CD14-positive monocyte (primary cell): ENCODE data around the gene CBLB. TPM values are rescaled to one million over a fixed set of nuclear protein-coding genes. Genes with fewer than 3 reads are reported as not detected.

ENCODE experiments used
- DNase-seq, 3 donors: peaks; one replicate each; pipeline ENCODE4 v3.0.0-alpha.2; 2011 to 2022
- H2AFZ ChIP-seq: 2 replicates; pipeline ENCODE4 v1.6.0; 2012; ENCODE audit warnings: mild to moderate bottlenecking, low read depth, low read length, inconsistent platforms; ENCODE audit not compliant: insufficient read depth, poor library complexity, severe bottlenecking
- H3K27ac ChIP-seq, 2 donors: 1 replicate in 1 of 2; 2 replicates in 1 of 2; pipeline ENCODE4 v1.5.1; 2012 to 2013; ENCODE audit warnings: low read length in 2 of 2, control low read depth in 1 of 2, inconsistent platforms in 1 of 2, low read depth in 1 of 2, mild to moderate bottlenecking in 1 of 2
- H3K27me3 ChIP-seq, 2 donors: one replicate each; pipeline versions ENCODE4 v1.6.0 to v1.6.1; 2011 to 2013; ENCODE audit warnings: low read length in 2 of 2; ENCODE audit not compliant: control insufficient read depth in 2 of 2, insufficient read depth in 2 of 2
- H3K36me3 ChIP-seq, 2 donors: replicated peaks in 1 of 2; 1 replicate in 1 of 2; 2 replicates in 1 of 2; pipeline versions ENCODE4 v1.5.1 to v1.6.1; 2012 to 2013; ENCODE audit warnings: low read length in 2 of 2, control low read depth in 1 of 2, inconsistent platforms in 1 of 2, mild to moderate bottlenecking in 1 of 2; ENCODE audit not compliant: insufficient read depth in 2 of 2, control insufficient read depth in 1 of 2
- H3K4me1 ChIP-seq, 2 donors: 1 replicate in 1 of 2; 2 replicates in 1 of 2; pipeline versions ENCODE4 v1.5.1 to v1.6.1; 2012 to 2013; ENCODE audit warnings: low read length in 2 of 2, control low read depth in 1 of 2, inconsistent platforms in 1 of 2, mild to moderate bottlenecking in 1 of 2, moderate library complexity in 1 of 2; ENCODE audit not compliant: insufficient read depth in 2 of 2, control insufficient read depth in 1 of 2
- H3K4me2 ChIP-seq: replicated peaks from 2 replicates; pipeline ENCODE3; 2012; ENCODE audit warnings: low read length, moderate library complexity, mild to moderate bottlenecking; ENCODE audit not compliant: poor library complexity, severe bottlenecking; ENCODE audit errors: extremely low read depth
- H3K4me3 ChIP-seq, 3 experiments: fragments of 200-600 bp in 1 of 3; sonication (generic) in 1 of 3; replicated peaks in 1 of 3; 1 replicate in 2 of 3; 2 replicates in 1 of 3; pipeline ENCODE4 v1.5.1; 2011 to 2013; ENCODE audit warnings: low read length in 3 of 3, mild to moderate bottlenecking in 3 of 3, control low read depth in 2 of 3, low read depth in 2 of 3, inconsistent platforms in 1 of 3, moderate library complexity in 1 of 3
- H3K79me2 ChIP-seq: 2 replicates; pipeline ENCODE4 v1.6.0; 2012; ENCODE audit warnings: mild to moderate bottlenecking, control low read depth, inconsistent platforms, low read length, moderate library complexity; ENCODE audit not compliant: insufficient read depth
- H3K9ac ChIP-seq: 2 replicates; pipeline ENCODE4 v1.6.0; 2017; ENCODE audit warnings: low read length, mild to moderate bottlenecking; ENCODE audit not compliant: insufficient read depth, poor library complexity, severe bottlenecking
- H3K9me3 ChIP-seq, 2 donors: replicated peaks in 1 of 2; 1 replicate in 1 of 2; 2 replicates in 1 of 2; pipeline versions ENCODE4 v1.5.1 to v1.6.1; 2012 to 2013; ENCODE audit warnings: low read length in 2 of 2, control low read depth in 1 of 2; ENCODE audit not compliant: control insufficient read depth in 1 of 2, insufficient read depth in 1 of 2
- H4K20me1 ChIP-seq: 2 replicates; pipeline ENCODE4 v1.6.0; 2012; ENCODE audit warnings: mild to moderate bottlenecking, low read length, control low read depth, moderate library complexity; ENCODE audit not compliant: insufficient read depth
- H3K27ac Mint-ChIP-seq, 7 donors: one replicate each; pipeline ENCODE4 v1.8.0; 2020; ENCODE audit warnings: mild to moderate bottlenecking in 7 of 7, mixed read lengths in 7 of 7, moderate library complexity in 6 of 7, inconsistent platforms in 2 of 7
- H3K27me3 Mint-ChIP-seq, 3 donors: one replicate each; pipeline ENCODE4 v1.8.0; 2021 to 2022; ENCODE audit warnings: low read depth in 3 of 3, mild to moderate bottlenecking in 3 of 3, mixed read lengths in 3 of 3, moderate library complexity in 3 of 3, inconsistent platforms in 1 of 3
- H3K36me3 Mint-ChIP-seq, 2 donors: one replicate each; pipeline ENCODE4 v1.8.0; 2020; ENCODE audit warnings: mixed read lengths in 2 of 2, inconsistent platforms in 1 of 2, mild to moderate bottlenecking in 1 of 2
- H3K4me1 Mint-ChIP-seq: one replicate; pipeline ENCODE4 v1.8.0; 2020; ENCODE audit warnings: mild to moderate bottlenecking, mixed read lengths
- H3K4me3 Mint-ChIP-seq, 2 donors: one replicate each; pipeline ENCODE4 v1.8.0; 2020; ENCODE audit warnings: mild to moderate bottlenecking in 2 of 2, mixed read lengths in 2 of 2, moderate library complexity in 1 of 2
- H3K9me3 Mint-ChIP-seq, 7 donors: one replicate each; pipeline ENCODE4 v1.8.0; 2020 to 2022; ENCODE audit warnings: mixed read lengths in 7 of 7, mild to moderate bottlenecking in 6 of 7, moderate library complexity in 6 of 7, inconsistent platforms in 2 of 7
- CTCF ChIP-seq: fragments of 200-600 bp; IDR thresholded peaks from one replicate; pipeline ENCODE4 v1.8.0; 2022; ENCODE audit warnings: antibody characterized with exemption, mild to moderate bottlenecking
- WGBS: methylation state at CpG from one replicate; pipeline ENCODE4 v1.1.5; 2013; ENCODE audit warnings: missing lambda C conversion rate; ENCODE audit not compliant: insufficient coverage; 5-methylcytosine and 5-hydroxymethylcytosine counted together
- intact Hi-C, 2 donors: fragments of 100-400 bp; cut with micrococcal nuclease; formaldehyde crosslinking; loops; one replicate each; pipeline versions ENCODE4 v1.15.0 to v1.15.1; 2023
- polyA plus RNA-seq, 3 donors: library from polyadenylated mRNA; depleted of rRNA in 1 of 3; unstranded in 2 of 3; stranded (reverse) in 1 of 3; fragments of 300-500 nt in 2 of 3; fragments of >200 nt in 1 of 3; fragmentation: Illumina TruSeq in 2 of 3; gene quantifications; 1 replicate in 2 of 3; 2 replicates in 1 of 3; pipeline ENCODE4 v1.2.3, GENCODE V29; 2012 to 2021

CBLB gene
- polyA plus RNA-seq, 3 donors, result 1.6 to 8.1 (median 3.6) TPM

- Mint-ChIP-seq H3K9me3 (no peaks in the 10 kb centered on the region), H3K4me3 (no peak overlapping the region), H3K4me1 (peaks cover 20% of the 10 kb centered on the region), H3K36me3 (peaks cover 15 to 23% of the 10 kb centered on the region in 2 donors), H3K27me3 (no peaks in the 10 kb centered on the region), H3K27ac (no peak overlapping the region)
- Histone ChIP-seq H2AFZ (no peak overlapping the region), H3K4me2 (no peak overlapping the region), H3K9me3 (no peaks in the 10 kb centered on the region), H3K36me3 (peaks cover 4 to 27% of the 10 kb centered on the region in 2 donors), H3K79me2 (no peaks in the 10 kb centered on the region), H3K4me3 (no peak overlapping the region), H3K27ac (no peak overlapping the region), H3K4me1 (peaks cover 13 to 30% of the 10 kb centered on the region in 2 donors), H3K9ac (no peak overlapping the region), H4K20me1 (no peaks in the 10 kb centered on the region), H3K27me3 (no peaks in the 10 kb centered on the region)
- intact Hi-C loops, result no loop called here
- no peak for TF ChIP-seq CTCF
- no CpG with 5 or more reads among the region's 4 CpGs for WGBS
- DNase-seq, result no peak
These were observed 4.6 kb downstream of the CBLB start for GRCh38 chr3:105864212-105864611.

DNA sequence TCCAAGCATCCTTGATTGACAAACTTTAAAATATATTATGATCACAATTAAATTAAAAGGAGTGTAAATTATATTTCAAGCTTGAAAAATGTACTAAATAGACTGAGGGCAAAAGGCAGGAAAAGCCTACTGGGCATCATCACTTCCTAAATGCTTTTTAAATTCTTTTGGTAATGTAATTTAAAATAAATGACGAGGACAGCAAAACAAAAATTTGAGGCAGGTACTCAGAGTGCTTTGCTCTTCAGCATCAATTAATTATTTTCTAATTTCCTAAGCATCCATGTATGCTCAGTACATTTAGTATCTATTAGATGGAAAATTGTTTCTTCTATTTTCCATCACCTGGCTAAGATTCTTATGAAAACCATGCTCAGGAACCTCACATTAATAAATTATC is 5.2 kb downstream of the CBLB start:
- Histone ChIP-seq H3K9me3 (no peaks in the 10 kb centered on the region), H3K9ac (no peak overlapping the region), H3K4me2 (no peak overlapping the region), H2AFZ (no peak overlapping the region), H3K4me1 (peaks cover 13 to 28% of the 10 kb centered on the region in 2 donors), H3K36me3 (peaks cover 4 to 27% of the 10 kb centered on the region in 2 donors), H3K27me3 (no peaks in the 10 kb centered on the region), H3K4me3 (no peak overlapping the region), H4K20me1 (no peaks in the 10 kb centered on the region), H3K27ac (no peak overlapping the region), H3K79me2 (no peaks in the 10 kb centered on the region)
- H3K27me3 Mint-ChIP-seq, result no peaks in the 10 kb centered on the region
- no peak overlapping the region for H3K4me3 Mint-ChIP-seq
- H3K27ac Mint-ChIP-seq, result no peak overlapping the region
- DNase-seq, result no peak
- TF ChIP-seq CTCF, result no peak
- peaks cover 19% of the 10 kb centered on the region for H3K4me1 Mint-ChIP-seq
- H3K36me3 Mint-ChIP-seq, result peaks cover 19 to 27% of the 10 kb centered on the region in 2 donors
- WGBS, result no CpG with 5 or more reads among the region's 1 CpG
- intact Hi-C loops, result no loop called here
- no peaks in the 10 kb centered on the region for H3K9me3 Mint-ChIP-seq
